Neural crest cell (in vitro differentiated cells): ENCODE data around the gene RAP2A. TPM values are rescaled to one million over a fixed set of nuclear protein-coding genes. Genes with fewer than 3 reads are reported as not detected.

ENCODE experiments used
- DNase-seq: peaks from one replicate; pipeline ENCODE4 v3.0.0; 2021; ENCODE audit warnings: low read depth, mixed read lengths, low spot score
- H3K27ac Mint-ChIP-seq: one replicate; pipeline ENCODE4 v1.8.0; 2021; ENCODE audit warnings: mild to moderate bottlenecking, mixed read lengths; ENCODE audit not compliant: unreplicated experiment
- H3K27me3 Mint-ChIP-seq: 2 replicates; pipeline ENCODE4 v1.8.0; 2021; ENCODE audit warnings: low read depth, mild to moderate bottlenecking, mixed read lengths
- H3K36me3 Mint-ChIP-seq: 2 replicates; pipeline ENCODE4 v1.8.0; 2021; ENCODE audit warnings: low read depth, mild to moderate bottlenecking, mixed read lengths
- H3K4me1 Mint-ChIP-seq: 2 replicates; pipeline ENCODE4 v1.8.0; 2021; ENCODE audit warnings: mixed read lengths
- H3K4me3 Mint-ChIP-seq: one replicate; pipeline ENCODE4 v1.8.0; 2021; ENCODE audit warnings: mild to moderate bottlenecking, mixed read lengths
- H3K9me3 Mint-ChIP-seq: 2 replicates; pipeline ENCODE4 v1.8.0; 2021; ENCODE audit warnings: mixed read lengths
- total RNA-seq: library from RNA; stranded (reverse); gene quantifications from 2 replicates; pipeline ENCODE4 v1.2.1, GENCODE V29; 2021
- TF ChIP-seq, protein P1 (sequence below): fragments of 200-600 bp; sonication (generic); conservative IDR thresholded peaks from 2 replicates; pipeline ENCODE4 v1.5.0; 2021; ENCODE audit warnings: antibody characterized with exemption, mild to moderate bottlenecking

RAP2A gene
- total RNA-seq, 1 donor from 2014 or later = 47.2 TPM

DNA sequence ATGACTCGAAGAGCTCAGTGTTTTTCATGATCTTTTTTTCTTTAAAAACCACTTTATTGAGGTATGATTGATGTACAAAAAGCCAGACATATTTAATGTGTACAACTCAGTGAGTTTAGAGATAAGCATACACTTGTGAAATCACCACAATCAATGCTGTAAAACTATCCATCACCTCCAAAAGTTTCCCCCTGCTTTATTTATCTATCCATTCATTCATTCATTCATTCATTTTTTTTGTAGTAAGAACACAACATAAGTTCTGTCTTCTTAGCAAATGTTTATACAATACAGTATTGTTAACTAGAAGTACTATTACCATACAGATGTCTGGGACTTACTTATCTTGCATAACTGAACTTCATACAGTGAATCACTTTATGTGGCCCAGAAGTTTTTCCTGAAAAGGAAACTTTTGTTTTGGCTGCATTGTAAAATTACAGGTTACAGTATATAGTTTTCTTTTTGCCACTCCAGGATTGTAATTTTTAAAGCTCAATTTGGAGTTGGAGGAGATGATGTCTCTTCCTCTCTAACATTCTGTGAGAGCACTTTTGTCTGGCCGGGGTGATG, 6.7 kb downstream of the RAP2A start:
- Mint-ChIP-seq H3K4me3 (no peak overlapping the region), H3K27ac (no peak overlapping the region), H3K9me3 (no peaks in the 10 kb centered on the region), H3K4me1 (peaks cover 16% of the 10 kb centered on the region), H3K27me3 (no peaks in the 10 kb centered on the region), H3K36me3 (peaks cover 3% of the 10 kb centered on the region)
- TF ChIP-seq, protein P1, sequence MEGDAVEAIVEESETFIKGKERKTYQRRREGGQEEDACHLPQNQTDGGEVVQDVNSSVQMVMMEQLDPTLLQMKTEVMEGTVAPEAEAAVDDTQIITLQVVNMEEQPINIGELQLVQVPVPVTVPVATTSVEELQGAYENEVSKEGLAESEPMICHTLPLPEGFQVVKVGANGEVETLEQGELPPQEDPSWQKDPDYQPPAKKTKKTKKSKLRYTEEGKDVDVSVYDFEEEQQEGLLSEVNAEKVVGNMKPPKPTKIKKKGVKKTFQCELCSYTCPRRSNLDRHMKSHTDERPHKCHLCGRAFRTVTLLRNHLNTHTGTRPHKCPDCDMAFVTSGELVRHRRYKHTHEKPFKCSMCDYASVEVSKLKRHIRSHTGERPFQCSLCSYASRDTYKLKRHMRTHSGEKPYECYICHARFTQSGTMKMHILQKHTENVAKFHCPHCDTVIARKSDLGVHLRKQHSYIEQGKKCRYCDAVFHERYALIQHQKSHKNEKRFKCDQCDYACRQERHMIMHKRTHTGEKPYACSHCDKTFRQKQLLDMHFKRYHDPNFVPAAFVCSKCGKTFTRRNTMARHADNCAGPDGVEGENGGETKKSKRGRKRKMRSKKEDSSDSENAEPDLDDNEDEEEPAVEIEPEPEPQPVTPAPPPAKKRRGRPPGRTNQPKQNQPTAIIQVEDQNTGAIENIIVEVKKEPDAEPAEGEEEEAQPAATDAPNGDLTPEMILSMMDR = no peak
- no peak for DNase-seq

GRCh38 chr13:97441368-97441767, 7.4 kb downstream of the RAP2A start:
- Mint-ChIP-seq H3K9me3 (no peaks in the 10 kb centered on the region), H3K27ac (no peak overlapping the region), H3K4me3 (no peak overlapping the region), H3K4me1 (peaks cover 9% of the 10 kb centered on the region), H3K27me3 (no peaks in the 10 kb centered on the region), H3K36me3 (peaks cover 7% of the 10 kb centered on the region)
- TF ChIP-seq, protein P1 = no peak
- DNase-seq = no peak

DNA sequence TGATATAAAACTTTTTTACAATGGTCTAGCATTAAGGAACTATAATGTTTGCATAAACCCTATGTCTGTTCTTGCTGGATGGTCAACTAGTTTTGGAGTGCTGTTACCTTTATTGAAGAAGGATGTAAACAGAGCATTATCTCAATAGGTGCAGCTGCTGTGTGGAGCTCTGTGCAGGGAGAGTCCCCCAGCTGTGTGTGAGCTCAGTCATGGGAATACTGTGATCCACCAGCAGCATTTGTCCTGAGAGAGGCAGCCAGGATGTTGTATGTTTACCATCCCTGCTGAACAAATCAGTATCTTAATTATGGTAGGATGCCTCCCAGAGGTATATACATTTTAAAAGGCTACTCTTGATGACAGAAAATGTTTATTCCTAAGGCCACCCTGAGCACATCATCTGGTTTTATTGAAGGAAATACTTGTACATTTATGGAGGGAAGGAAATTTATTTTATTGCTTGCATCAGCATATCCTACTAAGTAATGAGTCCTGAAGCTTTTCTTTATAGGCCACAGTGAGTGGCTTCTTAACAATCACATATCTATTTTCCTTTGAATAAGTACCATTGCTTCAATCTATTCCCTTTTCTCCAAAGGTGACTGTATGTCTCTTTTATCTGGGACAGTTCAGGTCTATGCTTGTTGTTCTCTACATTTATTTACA, 11.7 kb downstream of the RAP2A start:
- Mint-ChIP-seq H3K36me3 (peaks cover 20% of the 10 kb centered on the region), H3K4me1 (peaks cover 11% of the 10 kb centered on the region), H3K9me3 (no peaks in the 10 kb centered on the region), H3K27ac (no peak overlapping the region), H3K27me3 (no peaks in the 10 kb centered on the region), H3K4me3 (no peak overlapping the region)
- TF ChIP-seq, protein P1 = no peak
- DNase-seq = no peak

DNA sequence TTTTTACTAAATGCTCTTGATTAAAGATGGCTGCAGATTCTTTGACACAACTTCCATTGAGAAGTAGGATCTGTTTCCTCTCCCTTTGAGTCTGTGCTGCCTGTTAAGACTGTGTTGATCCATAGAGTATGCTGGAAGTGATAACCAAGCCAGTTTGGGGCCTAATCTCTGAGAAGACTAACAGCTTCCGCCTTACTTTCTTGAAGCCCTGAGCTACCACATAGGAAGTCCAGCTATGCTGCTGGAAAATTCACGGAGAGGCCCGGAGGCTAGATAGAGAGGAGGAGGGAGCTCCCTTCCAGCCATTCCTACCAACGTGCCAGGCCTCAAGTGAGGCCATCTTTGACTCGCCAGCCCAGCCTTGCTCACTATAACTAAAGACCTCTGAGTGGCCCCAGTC, 12.5 kb downstream of the RAP2A start:
- H3K4me3 Mint-ChIP-seq = no peak overlapping the region
- peaks cover 20% of the 10 kb centered on the region for H3K36me3 Mint-ChIP-seq
- H3K27me3 Mint-ChIP-seq = no peaks in the 10 kb centered on the region
- no peaks in the 10 kb centered on the region for H3K9me3 Mint-ChIP-seq
- H3K27ac Mint-ChIP-seq = no peak overlapping the region
- H3K4me1 Mint-ChIP-seq = peaks cover 10% of the 10 kb centered on the region
- TF ChIP-seq, protein P1 = no peak
- no peak for DNase-seq

GRCh38 chr13:97448503-97449251, 14.7 kb downstream of the RAP2A start:
- Mint-ChIP-seq H3K27ac (no peak overlapping the region), H3K27me3 (no peaks in the 10 kb centered on the region), H3K9me3 (peaks cover 6% of the 10 kb centered on the region), H3K36me3 (peaks cover 27% of the 10 kb centered on the region), H3K4me3 (no peak overlapping the region), H3K4me1 (peaks cover 7% of the 10 kb centered on the region)
- no peak for DNase-seq
- TF ChIP-seq, protein P1 = no peak
